Lung (tissue), 12 donors: ENCODE results near the gene CFAP107. TPM values are rescaled to one million over a fixed set of nuclear protein-coding genes. Genes with fewer than 3 reads are reported as not detected.

Source experiments
- ATAC-seq: fragments of 200-7000 bp; cut with Tn5 transposase; one replicate; pipeline ENCODE4 v1.9.1; 2020; ENCODE audit warnings: moderate number of reproducible peaks; ENCODE audit not compliant: insufficient read depth, low FRiP score
- DNase-seq, 3 donors: peaks; one replicate each; pipeline ENCODE4 v3.0.0-alpha.2; 2013 to 2017
- H3K27ac ChIP-seq, 2 donors: one replicate each; pipeline ENCODE4 v1.5.1; 2013; ENCODE audit warnings: mild to moderate bottlenecking in 2 of 2, moderate library complexity in 2 of 2, control low read depth in 1 of 2, inconsistent platforms in 1 of 2, low read depth in 1 of 2, low read length in 1 of 2
- H3K27me3 ChIP-seq, 3 donors: one replicate each; pipeline ENCODE4 v1.5.1; 2013; ENCODE audit warnings: low read length in 2 of 3; ENCODE audit not compliant: control insufficient read depth in 3 of 3, insufficient read depth in 3 of 3
- H3K36me3 ChIP-seq, 4 donors: one replicate each; pipeline ENCODE4 v1.5.1; 2013; ENCODE audit warnings: low read length in 4 of 4, mild to moderate bottlenecking in 1 of 4, moderate library complexity in 1 of 4; ENCODE audit not compliant: control insufficient read depth in 4 of 4, insufficient read depth in 4 of 4
- H3K4me1 ChIP-seq, 5 donors: one replicate each; pipeline ENCODE4 v1.5.1; 2013; ENCODE audit warnings: low read length in 5 of 5, mild to moderate bottlenecking in 2 of 5, moderate library complexity in 1 of 5; ENCODE audit not compliant: control insufficient read depth in 5 of 5, insufficient read depth in 5 of 5
- H3K4me3 ChIP-seq: one replicate; pipeline ENCODE4 v1.5.1; 2013; ENCODE audit warnings: mild to moderate bottlenecking, control low read depth, moderate library complexity
- H3K9ac ChIP-seq, 2 donors: one replicate each; pipeline ENCODE4 v1.5.1; 2013; ENCODE audit warnings: low read length in 2 of 2, control low read depth in 1 of 2; ENCODE audit not compliant: insufficient read depth in 1 of 2
- H3K9me3 ChIP-seq, 4 donors: one replicate each; pipeline ENCODE4 v1.5.1; 2013; ENCODE audit warnings: low read length in 3 of 4, mild to moderate bottlenecking in 1 of 4, moderate library complexity in 1 of 4; ENCODE audit not compliant: control insufficient read depth in 4 of 4, insufficient read depth in 3 of 4
- WGBS, 2 donors: extraction: QIAGEN DNeasy Blood & Tissue Kit; methylation state at CpG; one replicate each; pipeline ENCODE4 v1.1.7; 2013; 5-methylcytosine and 5-hydroxymethylcytosine counted together
- polyA plus RNA-seq, 2 donors: library from polyadenylated mRNA; stranded (reverse); fragments of 200-250 nt; gene quantifications; one replicate each; pipeline ENCODE4 v1.2.1, GENCODE V29; 2013
- total RNA-seq, 2 donors: library from RNA; depleted of rRNA in 1 of 2; stranded (reverse); fragments of >200 nt in 1 of 2; gene quantifications; one replicate each; pipeline ENCODE4 v1.2.1, GENCODE V29; 2014 to 2021
- TF ChIP-seq, protein P1 (sequence below): IDR thresholded peaks from 2 replicates; pipeline ENCODE4 v1.5.1; 2012; ENCODE audit warnings: mild to moderate bottlenecking; ENCODE audit errors: control extremely low read depth, extremely low read depth
- donor health status: control.
- donor health status: control.
- donor health status: Bipolar disorder and iron deficiency.
- donor health status: healthy.
- donor health status: DM: yes; HTN: yes; CAD: no.

The CFAP107 gene
- total and polyA plus RNA-seq, 4 donors: 1.3 to 8.5 (median 2.4) TPM

- ATAC-seq: no peak
- 67 to 80% methylated on average over 4 of the region's 4 CpGs for WGBS, 2 donors
Measured at GRCh38 chr1:12798911-12799310, 52.9 kb downstream of the CFAP107 start.

GRCh38 chr1:12799730-12800129 is 53.7 kb downstream of the CFAP107 start:
- Histone ChIP-seq H3K36me3 (no peaks in the 10 kb centered on the region), H3K27ac (no peak overlapping the region), H3K9me3 (peaks cover 0 to 3% (median 0%) of the 10 kb centered on the region in 4 donors), H3K27me3 (no peaks in the 10 kb centered on the region), H3K4me3 (no peak overlapping the region), H3K4me1 (no peaks in the 10 kb centered on the region), H3K9ac (no peak overlapping the region)
- 71 to 76% methylated on average over 2 of the region's 2 CpGs for WGBS, 2 donors
- DNase-seq: no peak
- TF ChIP-seq, protein P1, sequence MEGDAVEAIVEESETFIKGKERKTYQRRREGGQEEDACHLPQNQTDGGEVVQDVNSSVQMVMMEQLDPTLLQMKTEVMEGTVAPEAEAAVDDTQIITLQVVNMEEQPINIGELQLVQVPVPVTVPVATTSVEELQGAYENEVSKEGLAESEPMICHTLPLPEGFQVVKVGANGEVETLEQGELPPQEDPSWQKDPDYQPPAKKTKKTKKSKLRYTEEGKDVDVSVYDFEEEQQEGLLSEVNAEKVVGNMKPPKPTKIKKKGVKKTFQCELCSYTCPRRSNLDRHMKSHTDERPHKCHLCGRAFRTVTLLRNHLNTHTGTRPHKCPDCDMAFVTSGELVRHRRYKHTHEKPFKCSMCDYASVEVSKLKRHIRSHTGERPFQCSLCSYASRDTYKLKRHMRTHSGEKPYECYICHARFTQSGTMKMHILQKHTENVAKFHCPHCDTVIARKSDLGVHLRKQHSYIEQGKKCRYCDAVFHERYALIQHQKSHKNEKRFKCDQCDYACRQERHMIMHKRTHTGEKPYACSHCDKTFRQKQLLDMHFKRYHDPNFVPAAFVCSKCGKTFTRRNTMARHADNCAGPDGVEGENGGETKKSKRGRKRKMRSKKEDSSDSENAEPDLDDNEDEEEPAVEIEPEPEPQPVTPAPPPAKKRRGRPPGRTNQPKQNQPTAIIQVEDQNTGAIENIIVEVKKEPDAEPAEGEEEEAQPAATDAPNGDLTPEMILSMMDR: no peak
- no peak for ATAC-seq

More at GRCh38 chr1:12798911-12799310, 52.9 kb downstream of the CFAP107 start:
- TF ChIP-seq, protein P1: no peak
- Histone ChIP-seq H3K4me3 (no peak overlapping the region), H3K27me3 (no peaks in the 10 kb centered on the region), H3K4me1 (no peaks in the 10 kb centered on the region), H3K27ac (no peak overlapping the region), H3K9ac (no peak overlapping the region), H3K9me3 (peaks cover 0 to 3% (median 0%) of the 10 kb centered on the region in 4 donors), H3K36me3 (no peaks in the 10 kb centered on the region)
- DNase-seq: no peak

GRCh38 chr1:12809933-12810332 is 63.9 kb downstream of the CFAP107 start:
- DNase-seq: no peak
- Histone ChIP-seq H3K27me3 (no peaks in the 10 kb centered on the region), H3K4me1 (no peaks in the 10 kb centered on the region), H3K36me3 (no peaks in the 10 kb centered on the region), H3K9me3 (peaks cover 0 to 9% (median 0%) of the 10 kb centered on the region in 4 donors), H3K9ac (no peak overlapping the region), H3K4me3 (no peak overlapping the region), H3K27ac (no peak overlapping the region)
- no peak for ATAC-seq
- 80 to 95% methylated on average over 1 of the region's 1 CpG for WGBS, 2 donors
- TF ChIP-seq, protein P1: no peak
